Aorta (tissue), 5 donors: Measurements from ENCODE around the gene NKAIN2. TPM values are rescaled to one million over a fixed set of nuclear protein-coding genes. Genes with fewer than 3 reads are reported as not detected.

Experiments used
- ATAC-seq: fragments of 200-7000 bp; cut with Tn5 transposase; one replicate; pipeline ENCODE4 v1.9.1; 2022; ENCODE audit warnings: moderate library complexity; ENCODE audit not compliant: low FRiP score
- DNase-seq, 2 donors: peaks; one replicate each; pipeline ENCODE4 v3.0.0-alpha.2; 2020
- H3K27ac ChIP-seq, 2 donors: one replicate each; pipeline ENCODE4 v1.5.1; 2013; ENCODE audit warnings: low read length in 2 of 2, mild to moderate bottlenecking in 2 of 2, moderate library complexity in 2 of 2, control low read depth in 1 of 2, inconsistent platforms in 1 of 2, low read depth in 1 of 2
- H3K27me3 ChIP-seq, 2 donors: one replicate each; pipeline ENCODE4 v1.6.1; 2013; ENCODE audit warnings: control low read depth in 1 of 2, low read length in 1 of 2, mild to moderate bottlenecking in 1 of 2, moderate library complexity in 1 of 2; ENCODE audit not compliant: insufficient read depth in 2 of 2, control insufficient read depth in 1 of 2
- H3K36me3 ChIP-seq, 2 donors: one replicate each; pipeline ENCODE4 v1.6.1; 2013; ENCODE audit warnings: control low read depth in 1 of 2, low read length in 1 of 2, mild to moderate bottlenecking in 1 of 2; ENCODE audit not compliant: insufficient read depth in 2 of 2, control insufficient read depth in 1 of 2
- H3K4me1 ChIP-seq, 2 donors: one replicate each; pipeline ENCODE4 v1.6.1; 2013; ENCODE audit warnings: low read length in 2 of 2, control low read depth in 1 of 2, mild to moderate bottlenecking in 1 of 2, moderate library complexity in 1 of 2; ENCODE audit not compliant: insufficient read depth in 2 of 2, control insufficient read depth in 1 of 2
- H3K4me3 ChIP-seq, 2 donors: one replicate each; pipeline ENCODE4 v1.5.1; 2013; ENCODE audit warnings: low read length in 2 of 2, control low read depth in 1 of 2, mild to moderate bottlenecking in 1 of 2
- H3K9me3 ChIP-seq: one replicate; pipeline ENCODE4 v1.6.1; 2013; ENCODE audit warnings: mild to moderate bottlenecking, low read length; ENCODE audit not compliant: control insufficient read depth
- WGBS, 2 donors: extraction: QIAGEN DNeasy Blood & Tissue Kit; methylation state at CpG; one replicate each; pipeline ENCODE4 v1.1.7; 2013; 5-methylcytosine and 5-hydroxymethylcytosine counted together
- intact Hi-C, 2 donors: fragments of 100-400 bp; cut with DNase I; formaldehyde crosslinking; loops; one replicate each; pipeline versions ENCODE4 v1.14.2 to v1.15.0; 2022
- polyA plus RNA-seq, 2 donors: library from polyadenylated mRNA; stranded (reverse); fragments of 200-250 nt; gene quantifications; one replicate each; pipeline ENCODE4 v1.2.3, GENCODE V29; 2013
- total RNA-seq, 2 donors: library from RNA; stranded (reverse); fragmentation: NEBNext Ultra II Directional; extraction: Animal tissue kit (Norgen Biotek cat#: 25700); gene quantifications; one replicate each; pipeline ENCODE4 v1.2.1, GENCODE V29; 2021
- donor health status: healthy with polysubstance abuse.
- donor health status: Bipolar disorder and iron deficiency.
- donor health status: DM: no; HTN: no; CAD: no.
- donor health status: DM: no; HTN: no; CAD: no.
- donor health status: DM: yes; HTN: yes; CAD: no.

Gene NKAIN2
- total and polyA plus RNA-seq, 4 donors = 1.4 to 1.9 TPM; not detected in 2

DNA sequence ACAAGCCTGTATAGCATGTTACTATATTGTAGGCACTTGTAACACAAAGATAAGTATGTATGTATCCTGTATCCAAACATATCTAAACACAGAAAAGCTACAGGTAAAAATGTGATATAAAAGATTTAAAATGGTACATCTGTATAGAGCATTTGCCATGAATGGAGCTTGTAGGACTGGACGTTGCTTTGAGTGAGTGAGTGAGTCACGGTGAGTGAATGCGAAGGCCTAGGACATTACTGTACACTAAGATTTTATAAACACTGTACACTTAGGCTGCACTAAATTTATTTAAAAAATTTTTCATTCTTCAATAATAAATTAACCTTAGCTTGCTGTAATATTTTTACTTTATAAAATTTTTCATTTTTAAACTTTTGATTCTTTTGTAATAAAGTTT is 136.9 kb downstream of the NKAIN2 start:
- 90 to 92% methylated on average over 3 of the region's 3 CpGs for WGBS, 2 donors
- Histone ChIP-seq H3K36me3 (no peaks in the 10 kb centered on the region), H3K27ac (no peak overlapping the region), H3K9me3 (no peaks in the 10 kb centered on the region), H3K4me3 (no peak overlapping the region), H3K4me1 (no peaks in the 10 kb centered on the region), H3K27me3 (no peaks in the 10 kb centered on the region)
- intact Hi-C loops = no loop called here
- DNase-seq (no peak), ATAC-seq (no peak)

DNA sequence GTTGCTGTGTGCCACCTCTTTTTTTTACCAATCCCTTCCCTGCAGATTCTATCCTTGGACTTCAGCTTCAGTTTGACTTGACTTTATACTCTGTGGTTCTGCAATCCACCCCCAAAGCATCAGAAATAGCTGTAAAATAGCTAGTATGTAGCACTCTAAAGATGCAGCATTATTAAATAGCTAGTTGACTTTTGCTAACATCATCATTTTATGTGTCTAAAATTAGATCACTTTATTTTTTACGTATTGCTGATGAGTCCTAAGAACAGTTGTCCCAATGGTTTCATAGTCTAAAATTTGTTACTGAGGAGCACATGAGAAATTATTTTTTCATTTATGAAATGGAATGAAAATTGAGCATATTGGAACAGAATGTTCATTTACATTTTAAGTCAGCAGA is 138.2 kb downstream of the NKAIN2 start:
- no peaks in the 10 kb centered on the region for H3K4me1 ChIP-seq
- intact Hi-C loops = no loop called here
- no peaks in the 10 kb centered on the region for H3K9me3 ChIP-seq
- DNase-seq = no peak
- ATAC-seq = no peak
- no peak overlapping the region for H3K27ac ChIP-seq
- H3K27me3 ChIP-seq = no peaks in the 10 kb centered on the region
- H3K36me3 ChIP-seq = no peaks in the 10 kb centered on the region
- 49 to 54% methylated on average over 1 of the region's 1 CpG for WGBS, 2 donors
- H3K4me3 ChIP-seq = no peak overlapping the region

DNA sequence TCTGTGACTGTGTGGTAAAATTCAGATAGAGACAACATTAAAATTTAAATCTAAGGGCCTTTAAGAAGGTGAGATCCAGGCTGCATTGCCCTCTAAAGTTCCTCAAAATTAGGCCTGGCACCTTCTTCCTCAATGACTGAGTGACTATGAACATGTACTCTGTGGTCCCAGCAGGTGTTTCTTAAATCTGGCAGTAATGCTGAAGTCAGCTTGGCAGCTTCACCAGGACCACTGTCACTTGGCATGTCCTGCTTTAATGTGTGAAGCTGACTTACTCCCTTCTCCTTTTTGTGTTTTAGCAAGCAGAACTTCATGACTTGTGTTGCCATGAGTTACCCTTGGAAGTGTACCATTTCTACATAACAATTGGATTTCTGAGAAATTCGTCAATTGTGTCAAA is 141.7 kb downstream of the NKAIN2 start:
- no peaks in the 10 kb centered on the region for H3K36me3 ChIP-seq
- ATAC-seq = no peak
- H3K9me3 ChIP-seq = no peaks in the 10 kb centered on the region
- H3K4me1 ChIP-seq = no peaks in the 10 kb centered on the region
- H3K27me3 ChIP-seq = no peaks in the 10 kb centered on the region
- intact Hi-C loops = no loop called here
- no peak overlapping the region for H3K27ac ChIP-seq
- no peak for DNase-seq
- WGBS, 2 donors = 71 to 79% methylated on average over 1 of the region's 1 CpG
- no peak overlapping the region for H3K4me3 ChIP-seq

DNA sequence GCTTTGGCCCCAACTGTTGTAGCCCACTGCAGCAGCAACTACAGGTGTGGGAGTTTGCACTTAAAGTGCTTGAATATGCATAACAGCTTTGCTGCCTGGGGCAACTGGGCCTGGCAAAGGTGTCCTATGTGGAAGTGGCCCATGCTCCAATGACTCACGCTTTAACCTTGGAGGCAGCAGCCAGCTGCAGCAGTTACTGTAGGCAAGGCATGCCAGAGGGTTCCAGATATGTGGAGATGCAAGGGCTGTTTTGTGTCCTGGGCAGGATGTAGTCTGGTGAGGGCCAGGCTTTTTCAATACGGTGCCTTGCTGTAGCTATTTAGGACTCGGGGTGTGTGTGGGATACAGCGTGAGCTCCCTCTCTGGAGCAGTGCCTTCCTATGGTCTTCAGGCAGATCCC is 150.3 kb downstream of the NKAIN2 start:
- ATAC-seq (no peak), DNase-seq (no peak)
- Histone ChIP-seq H3K9me3 (peaks cover 4% of the 10 kb centered on the region), H3K36me3 (no peaks in the 10 kb centered on the region), H3K27me3 (no peaks in the 10 kb centered on the region), H3K4me1 (no peaks in the 10 kb centered on the region), H3K27ac (no peak overlapping the region), H3K4me3 (no peak overlapping the region)
- intact Hi-C loops = no loop called here
- WGBS, 2 donors = 86 to 94% methylated on average over 4 of the region's 4 CpGs

DNA sequence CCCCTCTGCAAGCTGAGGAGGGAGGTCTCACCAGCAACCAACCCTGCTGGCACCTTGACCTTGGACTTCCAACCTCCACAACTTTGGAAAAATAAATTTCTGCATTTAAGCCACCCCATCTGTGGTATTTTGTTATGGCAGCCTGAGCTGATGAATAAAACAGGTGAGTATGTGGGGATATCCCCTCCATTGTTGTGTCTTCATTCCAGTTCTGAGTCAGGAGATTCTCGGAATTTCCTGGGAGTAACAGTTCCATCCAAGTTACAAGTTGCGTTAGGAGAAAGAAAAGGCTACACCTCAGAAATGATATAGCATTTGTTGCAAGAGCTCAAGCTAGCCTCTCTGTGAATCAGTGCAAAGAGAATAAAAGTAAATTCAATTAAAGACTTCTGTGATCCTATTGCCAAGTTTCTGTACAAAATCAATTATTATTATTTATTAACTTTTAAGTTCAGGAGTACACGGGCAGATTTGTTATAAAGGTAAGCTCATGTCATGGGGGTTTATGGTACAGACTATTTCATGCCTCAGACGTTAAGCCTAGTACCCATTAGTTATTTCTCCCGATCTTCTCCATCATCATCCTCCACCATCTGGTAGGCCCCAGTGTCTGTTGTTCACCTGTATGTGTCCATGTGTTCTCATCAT is 153.0 kb downstream of the NKAIN2 start:
- H3K9me3 ChIP-seq = peaks cover 4% of the 10 kb centered on the region
- H3K36me3 ChIP-seq = no peaks in the 10 kb centered on the region
- no peaks in the 10 kb centered on the region for H3K4me1 ChIP-seq
- no peak overlapping the region for H3K27ac ChIP-seq
- intact Hi-C loops = no loop called here
- DNase-seq (no peak), ATAC-seq (no peak)
- 90% methylated on average over 5 of the region's 5 CpGs for WGBS, 2 donors
- no peak overlapping the region for H3K4me3 ChIP-seq
- no peaks in the 10 kb centered on the region for H3K27me3 ChIP-seq

DNA sequence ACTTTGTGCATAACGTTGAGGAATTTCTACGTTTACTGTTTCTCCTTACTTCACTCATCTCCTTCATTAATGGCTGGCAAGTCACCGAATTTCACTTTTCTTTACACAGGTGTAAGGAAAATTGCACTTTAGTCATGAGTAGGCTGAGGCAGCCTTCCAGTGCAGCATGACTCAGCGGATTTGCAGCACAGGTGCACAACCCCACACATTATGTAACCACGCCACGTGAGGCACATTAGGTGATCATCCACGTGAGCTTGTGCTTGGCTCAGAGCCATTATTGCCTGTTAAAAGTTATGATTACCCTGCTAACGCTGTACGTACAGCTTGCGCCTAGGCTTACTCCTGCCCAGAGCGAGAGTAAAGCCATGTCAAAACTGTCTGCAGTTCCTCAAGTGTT is 158.8 kb downstream of the NKAIN2 start:
- Histone ChIP-seq H3K9me3 (peaks cover 1% of the 10 kb centered on the region), H3K27me3 (no peaks in the 10 kb centered on the region), H3K4me1 (no peaks in the 10 kb centered on the region), H3K27ac (no peak overlapping the region), H3K36me3 (no peaks in the 10 kb centered on the region), H3K4me3 (no peak overlapping the region)
- ATAC-seq (no peak), DNase-seq (no peak)
- intact Hi-C loops = no loop called here
- WGBS, 2 donors = 82% methylated on average over 11 of the region's 11 CpGs

DNA sequence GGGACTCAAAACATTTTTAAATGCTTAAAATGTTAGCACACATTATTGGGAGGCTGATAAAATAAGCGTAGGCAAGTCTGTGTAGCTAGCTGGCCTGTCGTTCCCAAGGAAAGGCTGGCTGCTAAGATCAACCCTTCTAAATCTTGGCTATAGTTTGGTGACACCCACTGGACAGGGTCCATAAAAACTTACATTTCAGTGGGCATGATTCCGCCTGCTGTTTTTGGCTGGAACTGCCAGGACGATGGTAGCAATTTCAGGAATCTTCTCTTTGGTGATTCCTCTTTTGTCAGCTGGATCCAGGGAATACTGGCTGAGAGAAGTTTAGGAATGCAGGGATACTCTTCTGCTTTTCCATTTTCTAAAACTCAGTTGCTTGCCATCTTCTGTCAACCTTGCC is 162.2 kb downstream of the NKAIN2 start:
- ATAC-seq (no peak), DNase-seq (no peak)
- no peaks in the 10 kb centered on the region for H3K27me3 ChIP-seq
- H3K9me3 ChIP-seq = peaks cover 1% of the 10 kb centered on the region
- H3K4me1 ChIP-seq = no peaks in the 10 kb centered on the region
- intact Hi-C loops = no loop called here
- WGBS, 2 donors = 3 to 5% methylated on average over 4 of the region's 4 CpGs
- H3K4me3 ChIP-seq = no peak overlapping the region
- H3K36me3 ChIP-seq = no peaks in the 10 kb centered on the region
- H3K27ac ChIP-seq = no peak overlapping the region

DNA sequence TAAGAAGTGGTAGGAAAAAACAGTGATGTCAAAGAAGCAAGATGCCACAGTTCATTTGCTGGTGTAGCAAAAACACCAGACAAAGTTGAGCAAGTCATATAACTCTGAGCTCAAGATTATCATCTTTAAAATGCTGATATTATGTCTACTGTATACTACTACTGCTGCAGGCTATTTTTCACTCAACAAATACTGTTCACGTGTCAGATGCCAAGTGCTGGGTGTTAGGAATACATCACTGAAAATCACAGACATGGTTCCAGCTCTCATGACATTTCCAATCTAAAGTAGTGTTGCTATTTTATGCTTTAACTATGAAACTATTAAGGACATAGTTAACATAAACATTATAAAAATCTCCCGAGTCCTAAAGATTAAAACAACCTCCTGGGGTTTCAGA is 163.0 kb downstream of the NKAIN2 start:
- DNase-seq (no peak), ATAC-seq (no peak)
- Histone ChIP-seq H3K27me3 (no peaks in the 10 kb centered on the region), H3K9me3 (peaks cover 1% of the 10 kb centered on the region), H3K4me1 (no peaks in the 10 kb centered on the region), H3K4me3 (no peak overlapping the region), H3K36me3 (no peaks in the 10 kb centered on the region), H3K27ac (no peak overlapping the region)
- 0 to 6% methylated on average over 2 of the region's 2 CpGs for WGBS, 2 donors
- intact Hi-C loops = no loop called here

DNA sequence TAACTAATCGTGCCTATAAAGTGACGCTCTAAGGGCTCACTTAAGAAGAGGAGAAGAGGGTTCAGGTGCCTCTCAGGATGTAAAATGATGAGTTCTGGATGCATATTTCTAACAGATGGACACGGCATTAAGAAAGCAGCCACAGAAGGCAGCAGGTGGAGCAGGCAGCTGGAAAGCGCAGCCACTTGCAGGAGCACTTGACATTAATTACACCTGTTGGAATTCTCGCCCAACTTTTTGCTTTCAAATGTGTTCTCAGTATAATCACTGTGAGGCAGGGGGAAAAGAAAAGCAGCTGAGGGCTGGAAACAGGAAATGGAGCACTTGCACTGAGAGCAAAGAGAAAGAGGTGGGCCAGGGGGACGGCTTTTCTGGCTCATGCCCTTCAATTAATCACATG is 164.2 kb downstream of the NKAIN2 start:
- Histone ChIP-seq H3K9me3 (no peaks in the 10 kb centered on the region), H3K4me1 (no peaks in the 10 kb centered on the region), H3K36me3 (no peaks in the 10 kb centered on the region), H3K27me3 (no peaks in the 10 kb centered on the region), H3K4me3 (no peak overlapping the region), H3K27ac (no peak overlapping the region)
- WGBS, 2 donors = 89 to 90% methylated on average over 6 of the region's 6 CpGs
- no peak for ATAC-seq
- DNase-seq = no peak
- intact Hi-C loops = no loop called here
